Heart right ventricle (tissue), 16 donors: ENCODE data around the gene NXPH4. TPM values are rescaled to one million over a fixed set of nuclear protein-coding genes. Genes with fewer than 3 reads are reported as not detected.

Experiments
- ATAC-seq, 8 donors: fragments of 200-7000 bp; cut with Tn5 transposase; one replicate each; pipeline ENCODE4 v1.9.1; 2020; ENCODE audit warnings: mild to moderate bottlenecking in 8 of 8, moderate library complexity in 8 of 8, moderate number of reproducible peaks in 1 of 8
- DNase-seq, 2 donors: peaks; one replicate each; pipeline ENCODE4 v3.0.0-alpha.2; 2020
- H3K27ac ChIP-seq, 10 donors: fragments of 200-600 bp; sonication (generic) in 2 of 10; one replicate each; pipeline versions ENCODE4 v1.5.0 to v1.8.0; 2020 to 2022; ENCODE audit warnings: mild to moderate bottlenecking in 3 of 10
- H3K27me3 ChIP-seq, 7 donors: fragments of 200-600 bp; one replicate each; pipeline ENCODE4 v1.8.0; 2021 to 2022; ENCODE audit warnings: mild to moderate bottlenecking in 2 of 7
- H3K36me3 ChIP-seq, 9 donors: fragments of 200-600 bp; sonication (generic) in 1 of 9; one replicate each; pipeline versions ENCODE4 v1.5.0 to v1.8.0; 2020 to 2022; ENCODE audit warnings: mild to moderate bottlenecking in 2 of 9
- H3K4me1 ChIP-seq, 9 donors: fragments of 200-600 bp; sonication (generic) in 1 of 9; one replicate each; pipeline versions ENCODE4 v1.5.0 to v1.8.0; 2020 to 2022; ENCODE audit warnings: mild to moderate bottlenecking in 4 of 9
- H3K4me3 ChIP-seq, 10 donors: fragments of 200-600 bp; sonication (generic) in 2 of 10; one replicate each; pipeline versions ENCODE4 v1.5.0 to v1.8.0; 2020 to 2022; ENCODE audit warnings: mild to moderate bottlenecking in 7 of 10, moderate library complexity in 2 of 10
- H3K9me3 ChIP-seq, 11 donors: fragments of 200-600 bp in 10 of 11; sonication (generic) in 2 of 11; one replicate each; pipeline versions ENCODE4 v1.5.0 to v1.8.0; 2013 to 2022; ENCODE audit warnings: mild to moderate bottlenecking in 2 of 11, control low read depth in 1 of 11, moderate library complexity in 1 of 11
- CTCF ChIP-seq, 9 donors: fragments of 200-600 bp; sonication (generic) in 2 of 9; IDR thresholded peaks; one replicate each; pipeline versions ENCODE4 v1.5.0 to v1.8.0; 2021 to 2022; ENCODE audit warnings: antibody characterized with exemption in 9 of 9, mild to moderate bottlenecking in 5 of 9, moderate library complexity in 1 of 9
- WGBS, 2 donors: extraction: QIAGEN DNeasy Blood & Tissue Kit; methylation state at CpG; one replicate each; pipeline ENCODE4 v1.1.7; 2013; ENCODE audit warnings: inconsistent platforms in 1 of 2; 5-methylcytosine and 5-hydroxymethylcytosine counted together
- intact Hi-C, 10 donors: fragments of 100-400 bp; cut with DNase I; formaldehyde crosslinking; loops; one replicate each; pipeline versions ENCODE4 v1.11.1 to v1.14.2; 2022
- polyA plus RNA-seq, 2 donors: library from polyadenylated mRNA; stranded (reverse); fragments of 200-250 nt; gene quantifications; one replicate each; pipeline ENCODE4 v1.2.3, GENCODE V29; 2013
- total RNA-seq, 10 donors: library from RNA; stranded (reverse); fragmentation: NEBNext Ultra II Directional in 3 of 10; extraction: Animal tissue kit (Norgen Biotek cat#: 25700) in 3 of 10; gene quantifications; one replicate each; pipeline versions ENCODE4 v1.2.1 to v1.2.4, GENCODE V29; 2021 to 2023
- donor health status: Arrhythmogenic right ventricular cardiomyopathy.
- donor health status: ischemic (EF 13 %, LVEDD 7.1; RV severe dilation, severe dysfunction).
- donor health status: healthy with polysubstance abuse.
- donor health status: DM: no; HTN: yes; CAD: no.
- donor health status: DM: no; HTN: no; CAD: no.
- donor health status: ischemic (EF 25% LVEDD 6.9; RV normal size, moderate dysfunction).
- donor health status: ischemic (EF 25% LVEDD 5.7; RV mildly dilated, moderate dysfunction).
- donor health status: healthy.
- donor health status: DM: yes; HTN: yes; CAD: no.
- donor health status: Ischemic cardiomyopathy.
- donor health status: ischemic (EF 35%, LVEDD 5.7; RV mildly dilated, moderate dysfunction).
- donor health status: nonischemic (EF 11% LVEDD 7.7; RV severe dilation, severe dysfunction).
- donor health status: DM: yes; HTN: yes; CAD: no.
- donor health status: PGD.
- donor health status: ischemic (EF 29% LVEDD 5.4; RV normal size, mild dysfunction).
- donor health status: nonischemic (EF 23%, LVEDD 6.1; RV moderate dilation, normal function).

Gene NXPH4
- total and polyA plus RNA-seq, 12 donors: 0.18 to 6.2 (median 1.8) TPM

GRCh38 chr12:57188090-57188425, 28.5 kb upstream of the NXPH4 start:
- intact Hi-C loops: loop anchor here in 3 of 10 donors (5.0 to 10.0 kb wide), 2 partner anchors 121 to 123 kb away; no protein-coding TSS in a partner anchor
- DNase-seq: no peak
- TF ChIP-seq CTCF (IDR thresholded peaks at IDR 0.05): no peak
- no peaks in the 10 kb centered on the region for H3K9me3 ChIP-seq
- WGBS, 2 donors: 83% methylated on average over 8 of the region's 8 CpGs
- no peak overlapping the region for H3K4me3 ChIP-seq
- ATAC-seq: no peak
- H3K27me3 ChIP-seq: no peaks in the 10 kb centered on the region
- H3K27ac ChIP-seq: no peak overlapping the region
- H3K36me3 ChIP-seq: peaks cover 0 to 100% (median 58%) of the 10 kb centered on the region in 9 donors
- peaks cover 0 to 19% (median 11%) of the 10 kb centered on the region in 9 donors for H3K4me1 ChIP-seq

GRCh38 chr12:57190037-57190436, 26.6 kb upstream of the NXPH4 start:
- intact Hi-C loops: no loop called here
- peaks cover 9 to 100% (median 61%) of the 10 kb centered on the region in 9 donors for H3K36me3 ChIP-seq
- ATAC-seq (peak in 6 of 8 donors; percentile 35 to 59 (median 48)), DNase-seq (peak in 1 of 2 donors; percentile 57)
- peaks cover 0 to 19% (median 11%) of the 10 kb centered on the region in 9 donors for H3K4me1 ChIP-seq
- no peak overlapping the region for H3K4me3 ChIP-seq
- peak overlapping the region in 2 of 10 donors; percentile 9 to 22 for H3K27ac ChIP-seq
- no peak for TF ChIP-seq CTCF (IDR thresholded peaks at IDR 0.05)
- H3K9me3 ChIP-seq: no peaks in the 10 kb centered on the region
- 34 to 35% methylated on average over 6 of the region's 6 CpGs for WGBS, 2 donors
- H3K27me3 ChIP-seq: no peaks in the 10 kb centered on the region

GRCh38 chr12:57190821-57191220, 25.8 kb upstream of the NXPH4 start:
- intact Hi-C loops: no loop called here
- no peak for TF ChIP-seq CTCF (IDR thresholded peaks at IDR 0.05)
- no peak for DNase-seq
- Histone ChIP-seq H3K9me3 (no peaks in the 10 kb centered on the region), H3K36me3 (peaks cover 4 to 100% (median 61%) of the 10 kb centered on the region in 9 donors), H3K4me1 (peaks cover 0 to 19% (median 11%) of the 10 kb centered on the region in 9 donors), H3K27me3 (no peaks in the 10 kb centered on the region), H3K27ac (peak overlapping the region in 1 of 10 donors; percentile 31), H3K4me3 (no peak overlapping the region)
- 95 to 97% methylated on average over 23 of the region's 23 CpGs for WGBS, 2 donors
- peak in 1 of 8 donors; percentile 4 for ATAC-seq

GRCh38 chr12:57191410-57191809, 25.2 kb upstream of the NXPH4 start:
- Histone ChIP-seq H3K4me1 (peaks cover 0 to 19% (median 11%) of the 10 kb centered on the region in 9 donors), H3K27ac (no peak overlapping the region), H3K9me3 (no peaks in the 10 kb centered on the region), H3K4me3 (no peak overlapping the region), H3K36me3 (peaks cover 4 to 100% (median 62%) of the 10 kb centered on the region in 9 donors), H3K27me3 (no peaks in the 10 kb centered on the region)
- intact Hi-C loops: no loop called here
- no peak for TF ChIP-seq CTCF (IDR thresholded peaks at IDR 0.05)
- no peak for DNase-seq
- WGBS, 2 donors: 88 to 90% methylated on average over 9 to 11 of the region's 11 CpGs
- no peak for ATAC-seq
